ENCODE results near the gene CLSTN2. TPM values are rescaled to one million over a fixed set of nuclear protein-coding genes. Genes with fewer than 3 reads are reported as not detected.

The CLSTN2 gene
- total RNA-seq, 1 donor from 2014 or later: 16.0 TPM

DNA sequence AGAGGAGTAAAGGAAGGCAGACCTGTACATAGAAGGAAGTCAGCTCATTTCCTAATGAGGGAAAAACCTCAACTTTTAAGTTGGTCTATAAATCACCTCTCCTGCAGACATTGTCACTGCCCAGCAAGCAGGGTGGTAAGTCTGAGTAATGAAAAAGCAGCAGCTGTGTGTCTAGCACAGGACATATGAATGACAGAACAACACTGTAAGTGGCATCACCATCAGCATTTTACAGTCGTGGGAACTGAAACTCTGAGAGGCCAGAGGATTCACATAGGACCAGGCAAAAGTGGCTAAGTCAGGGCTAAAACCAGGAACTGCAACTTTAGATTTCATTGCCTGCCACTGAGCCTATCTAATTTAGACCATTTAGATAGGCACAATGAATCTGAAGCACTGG, 235.6 kb downstream of the CLSTN2 start:
- Histone ChIP-seq H3K4me3 (no peak overlapping the region), H3K9me3 (no peaks in the 10 kb centered on the region), H3K36me3 (no peaks in the 10 kb centered on the region), H3K27me3 (no peaks in the 10 kb centered on the region), H3K4me1 (no peaks in the 10 kb centered on the region), H3K27ac (no peak overlapping the region)
- intact Hi-C loops (cut with DNase I): no loop called here
- no peak for DNase-seq (ENCODE audit: extremely low spot score in 2 of 2)
- no peak for TF ChIP-seq POLR2A (IDR thresholded peaks at IDR 0.05)
- no peak for TF ChIP-seq POLR2AphosphoS5 (IDR thresholded peaks at IDR 0.05; ENCODE audit: insufficient read depth in 1 of 2, low read depth in 1 of 2)
- TF ChIP-seq, protein P1, sequence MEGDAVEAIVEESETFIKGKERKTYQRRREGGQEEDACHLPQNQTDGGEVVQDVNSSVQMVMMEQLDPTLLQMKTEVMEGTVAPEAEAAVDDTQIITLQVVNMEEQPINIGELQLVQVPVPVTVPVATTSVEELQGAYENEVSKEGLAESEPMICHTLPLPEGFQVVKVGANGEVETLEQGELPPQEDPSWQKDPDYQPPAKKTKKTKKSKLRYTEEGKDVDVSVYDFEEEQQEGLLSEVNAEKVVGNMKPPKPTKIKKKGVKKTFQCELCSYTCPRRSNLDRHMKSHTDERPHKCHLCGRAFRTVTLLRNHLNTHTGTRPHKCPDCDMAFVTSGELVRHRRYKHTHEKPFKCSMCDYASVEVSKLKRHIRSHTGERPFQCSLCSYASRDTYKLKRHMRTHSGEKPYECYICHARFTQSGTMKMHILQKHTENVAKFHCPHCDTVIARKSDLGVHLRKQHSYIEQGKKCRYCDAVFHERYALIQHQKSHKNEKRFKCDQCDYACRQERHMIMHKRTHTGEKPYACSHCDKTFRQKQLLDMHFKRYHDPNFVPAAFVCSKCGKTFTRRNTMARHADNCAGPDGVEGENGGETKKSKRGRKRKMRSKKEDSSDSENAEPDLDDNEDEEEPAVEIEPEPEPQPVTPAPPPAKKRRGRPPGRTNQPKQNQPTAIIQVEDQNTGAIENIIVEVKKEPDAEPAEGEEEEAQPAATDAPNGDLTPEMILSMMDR (IDR thresholded peaks at IDR 0.05): no peak

DNA sequence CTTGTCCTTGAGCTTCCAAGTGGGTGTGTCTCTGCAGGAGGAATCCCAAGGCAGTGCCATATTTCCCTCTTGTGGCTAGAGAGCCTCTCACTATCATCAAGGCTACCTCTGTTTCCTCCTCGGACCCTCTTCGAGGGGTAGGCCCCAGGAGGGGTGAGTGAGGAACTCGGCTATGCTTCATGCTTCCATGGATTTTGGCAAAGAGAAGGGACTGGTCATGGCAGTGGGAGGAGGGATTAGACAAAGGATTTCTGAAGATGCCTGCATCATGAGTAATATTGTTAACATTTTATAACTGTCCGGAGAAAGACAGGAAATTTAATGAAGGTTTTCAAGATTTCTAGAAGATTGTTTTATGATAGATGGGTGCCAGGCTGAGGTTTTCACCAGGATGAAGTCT, 241.5 kb downstream of the CLSTN2 start:
- Histone ChIP-seq H3K9me3 (no peaks in the 10 kb centered on the region), H3K27ac (no peak overlapping the region), H3K27me3 (no peaks in the 10 kb centered on the region), H3K36me3 (no peaks in the 10 kb centered on the region), H3K4me1 (no peaks in the 10 kb centered on the region), H3K4me3 (no peak overlapping the region)
- no peak for DNase-seq (ENCODE audit: extremely low spot score in 2 of 2)
- intact Hi-C loops (cut with DNase I): no loop called here
- TF ChIP-seq POLR2A (IDR thresholded peaks at IDR 0.05) (no peak), POLR2AphosphoS5 (IDR thresholded peaks at IDR 0.05; ENCODE audit: insufficient read depth in 1 of 2, low read depth in 1 of 2) (no peak)
- TF ChIP-seq, protein P1 (IDR thresholded peaks at IDR 0.05): no peak

DNA sequence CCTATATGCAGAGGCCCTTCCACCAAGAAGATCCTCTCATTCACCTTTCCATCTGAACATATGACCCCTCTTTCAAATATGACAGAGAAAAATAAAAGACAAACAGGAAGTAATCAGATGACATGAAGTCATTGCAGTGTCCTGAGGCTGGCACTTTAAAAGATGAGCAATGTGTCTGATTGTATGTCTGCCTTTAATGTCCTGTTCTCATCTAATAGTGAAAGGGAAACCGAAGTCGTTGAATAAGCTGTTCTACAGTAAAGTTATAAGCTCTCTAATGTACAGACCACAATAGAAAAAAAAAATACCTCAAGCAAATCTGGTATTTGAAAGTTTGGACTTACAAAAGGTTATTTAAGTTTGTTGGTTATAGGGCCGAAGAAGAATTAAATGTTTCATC, 243.0 kb downstream of the CLSTN2 start:
- Histone ChIP-seq H3K36me3 (no peaks in the 10 kb centered on the region), H3K9me3 (no peaks in the 10 kb centered on the region), H3K27ac (no peak overlapping the region), H3K27me3 (no peaks in the 10 kb centered on the region), H3K4me1 (no peaks in the 10 kb centered on the region), H3K4me3 (no peak overlapping the region)
- no peak for DNase-seq (ENCODE audit: extremely low spot score in 2 of 2)
- intact Hi-C loops (cut with DNase I): no loop called here
- TF ChIP-seq POLR2AphosphoS5 (IDR thresholded peaks at IDR 0.05; ENCODE audit: insufficient read depth in 1 of 2, low read depth in 1 of 2): no peak
- no peak for TF ChIP-seq POLR2A (IDR thresholded peaks at IDR 0.05)
- TF ChIP-seq, protein P1 (IDR thresholded peaks at IDR 0.05): no peak

DNA sequence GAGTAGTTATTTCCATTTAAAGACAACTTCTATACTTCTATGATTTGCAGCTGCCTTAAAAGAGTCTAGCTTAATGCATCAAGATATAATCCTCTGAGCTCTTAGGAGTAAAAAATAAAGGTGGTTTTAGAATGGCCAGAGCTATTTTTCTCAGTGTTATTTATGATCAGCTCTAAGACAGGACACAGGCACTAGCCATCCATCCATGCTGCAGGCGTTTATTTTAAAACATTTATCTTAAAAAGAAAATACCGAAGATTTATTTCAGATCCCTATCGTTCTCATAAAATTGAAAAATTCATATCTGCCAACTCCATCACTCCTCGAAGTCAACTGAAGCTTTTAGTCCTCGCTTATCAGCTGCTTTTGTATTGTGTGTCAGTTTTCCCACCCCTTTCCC, 243.5 kb downstream of the CLSTN2 start:
- H3K27me3 ChIP-seq: no peaks in the 10 kb centered on the region
- TF ChIP-seq POLR2A (IDR thresholded peaks at IDR 0.05) (no peak), POLR2AphosphoS5 (IDR thresholded peaks at IDR 0.05; ENCODE audit: insufficient read depth in 1 of 2, low read depth in 1 of 2) (no peak)
- TF ChIP-seq, protein P1 (IDR thresholded peaks at IDR 0.05): no peak
- DNase-seq (ENCODE audit: extremely low spot score in 2 of 2): no peak
- H3K9me3 ChIP-seq: no peaks in the 10 kb centered on the region
- no peak overlapping the region for H3K27ac ChIP-seq
- intact Hi-C loops (cut with DNase I): no loop called here
- no peaks in the 10 kb centered on the region for H3K4me1 ChIP-seq
- no peak overlapping the region for H3K4me3 ChIP-seq
- no peaks in the 10 kb centered on the region for H3K36me3 ChIP-seq

DNA sequence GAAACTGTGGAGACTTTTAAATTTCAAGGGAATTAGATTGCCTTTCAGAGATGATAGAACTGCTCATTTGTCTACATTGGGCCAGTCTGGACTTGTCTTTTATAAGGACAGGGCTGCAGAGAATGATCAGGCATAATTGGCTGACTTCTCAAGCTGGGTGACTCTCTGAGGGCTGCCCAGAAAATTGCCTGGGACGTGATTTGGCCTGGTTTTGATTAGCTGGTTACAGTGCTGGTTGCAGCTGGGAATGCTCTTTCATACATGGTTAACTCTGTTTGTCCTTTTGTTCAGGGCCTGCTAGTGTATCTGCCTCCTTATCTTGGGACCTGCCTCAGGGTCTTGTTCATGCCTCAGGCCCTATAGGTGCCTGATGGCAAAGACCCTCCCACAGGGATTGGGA, 245.6 kb downstream of the CLSTN2 start:
- Histone ChIP-seq H3K4me3 (no peak overlapping the region), H3K4me1 (peaks cover 5% of the 10 kb centered on the region), H3K9me3 (no peaks in the 10 kb centered on the region), H3K27me3 (no peaks in the 10 kb centered on the region), H3K27ac (no peak overlapping the region), H3K36me3 (no peaks in the 10 kb centered on the region)
- no peak for DNase-seq (ENCODE audit: extremely low spot score in 2 of 2)
- TF ChIP-seq, protein P1 (IDR thresholded peaks at IDR 0.05): no peak
- TF ChIP-seq POLR2A (IDR thresholded peaks at IDR 0.05) (no peak), POLR2AphosphoS5 (IDR thresholded peaks at IDR 0.05; ENCODE audit: insufficient read depth in 1 of 2, low read depth in 1 of 2) (no peak)
- intact Hi-C loops (cut with DNase I): no loop called here

Data from vagina (tissue), 2 donors.